Testis (tissue), 2 donors: ENCODE results near the gene HYDIN.

Experiments
- CTCF ChIP-seq, 3 experiments: fragments of 450-650 bp in 2 of 3; fragments of 200-600 bp in 1 of 3; sonication (generic) in 1 of 3; IDR thresholded peaks; one replicate each; pipeline ENCODE4 v1.5.1; 2016 to 2019; ENCODE audit warnings: antibody characterized with exemption in 3 of 3, mild to moderate bottlenecking in 2 of 3, moderate library complexity in 1 of 3
- POLR2A ChIP-seq: fragments of 450-650 bp; IDR thresholded peaks from one replicate; pipeline ENCODE4 v1.6.1; 2017; ENCODE audit warnings: antibody characterized with exemption, mild to moderate bottlenecking, moderate library complexity

GRCh38 chr16:70775399-70775798 lies 455.1 kb downstream of the HYDIN start:
- TF ChIP-seq CTCF (IDR thresholded peaks at IDR 0.05): no peak
- no peak for TF ChIP-seq POLR2A
